GM23338 (cell line): ENCODE results near the gene SLC18A2.

Experiments used
- CREB1 ChIP-seq: fragments of 250-450 bp; sonication (Bioruptor Pico); IDR thresholded peaks from 2 replicates; pipeline ENCODE4 v1.5.0; 2020; ENCODE audit warnings: low read depth, mild to moderate bottlenecking, moderate library complexity
- ZNF114 ChIP-seq: fragments of 250-450 bp; sonication (Bioruptor Pico); IDR thresholded peaks from 2 replicates; pipeline ENCODE4 v1.5.0; 2020; ENCODE audit warnings: mild to moderate bottlenecking, moderate library complexity
- TF ChIP-seq, protein P1 (sequence below), 2 experiments: fragments of 200-600 bp in 1 of 2; sonication (generic) in 1 of 2; conservative IDR thresholded peaks; 2 replicates each; pipeline versions ENCODE4 v1.5.1 to v1.6.1; 2016 to 2017; ENCODE audit warnings: antibody characterized with exemption in 2 of 2, low read depth in 2 of 2, mild to moderate bottlenecking in 2 of 2, moderate library complexity in 1 of 2
- TF ChIP-seq, protein P2 (sequence below): IDR thresholded peaks from one replicate; pipeline ENCODE4 v1.6.1; 2018; ENCODE audit warnings: antibody characterized with exemption; ENCODE audit not compliant: unreplicated experiment

DNA sequence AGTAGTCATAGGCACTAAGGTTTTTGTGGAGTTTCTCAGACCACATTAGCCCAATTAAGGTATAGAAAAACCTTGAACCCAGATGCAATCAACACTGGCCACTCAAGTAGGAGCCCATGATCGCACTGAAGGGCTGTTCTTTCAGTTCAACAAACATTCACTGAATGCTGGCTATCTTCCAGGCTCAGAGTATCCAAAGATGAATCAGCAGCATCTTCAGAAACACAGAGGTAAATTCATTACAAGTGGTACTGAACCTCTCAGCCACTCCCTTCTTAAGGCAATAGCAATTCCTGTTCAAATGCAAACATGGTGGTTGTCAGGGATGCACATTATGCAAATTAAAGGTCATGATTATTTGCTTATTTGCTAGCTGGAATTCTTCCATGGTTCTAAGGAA is 26.5 kb upstream of the SLC18A2 start:
- TF ChIP-seq, protein P1, sequence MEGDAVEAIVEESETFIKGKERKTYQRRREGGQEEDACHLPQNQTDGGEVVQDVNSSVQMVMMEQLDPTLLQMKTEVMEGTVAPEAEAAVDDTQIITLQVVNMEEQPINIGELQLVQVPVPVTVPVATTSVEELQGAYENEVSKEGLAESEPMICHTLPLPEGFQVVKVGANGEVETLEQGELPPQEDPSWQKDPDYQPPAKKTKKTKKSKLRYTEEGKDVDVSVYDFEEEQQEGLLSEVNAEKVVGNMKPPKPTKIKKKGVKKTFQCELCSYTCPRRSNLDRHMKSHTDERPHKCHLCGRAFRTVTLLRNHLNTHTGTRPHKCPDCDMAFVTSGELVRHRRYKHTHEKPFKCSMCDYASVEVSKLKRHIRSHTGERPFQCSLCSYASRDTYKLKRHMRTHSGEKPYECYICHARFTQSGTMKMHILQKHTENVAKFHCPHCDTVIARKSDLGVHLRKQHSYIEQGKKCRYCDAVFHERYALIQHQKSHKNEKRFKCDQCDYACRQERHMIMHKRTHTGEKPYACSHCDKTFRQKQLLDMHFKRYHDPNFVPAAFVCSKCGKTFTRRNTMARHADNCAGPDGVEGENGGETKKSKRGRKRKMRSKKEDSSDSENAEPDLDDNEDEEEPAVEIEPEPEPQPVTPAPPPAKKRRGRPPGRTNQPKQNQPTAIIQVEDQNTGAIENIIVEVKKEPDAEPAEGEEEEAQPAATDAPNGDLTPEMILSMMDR (conservative IDR thresholded peaks at IDR 0.05; ENCODE audit: low read depth in 2 of 2) = no peak
- TF ChIP-seq CREB1 (CRISPR knock-in tag) (no peak), ZNF114 (CRISPR knock-in tag) (no peak)
- TF ChIP-seq, protein P2, sequence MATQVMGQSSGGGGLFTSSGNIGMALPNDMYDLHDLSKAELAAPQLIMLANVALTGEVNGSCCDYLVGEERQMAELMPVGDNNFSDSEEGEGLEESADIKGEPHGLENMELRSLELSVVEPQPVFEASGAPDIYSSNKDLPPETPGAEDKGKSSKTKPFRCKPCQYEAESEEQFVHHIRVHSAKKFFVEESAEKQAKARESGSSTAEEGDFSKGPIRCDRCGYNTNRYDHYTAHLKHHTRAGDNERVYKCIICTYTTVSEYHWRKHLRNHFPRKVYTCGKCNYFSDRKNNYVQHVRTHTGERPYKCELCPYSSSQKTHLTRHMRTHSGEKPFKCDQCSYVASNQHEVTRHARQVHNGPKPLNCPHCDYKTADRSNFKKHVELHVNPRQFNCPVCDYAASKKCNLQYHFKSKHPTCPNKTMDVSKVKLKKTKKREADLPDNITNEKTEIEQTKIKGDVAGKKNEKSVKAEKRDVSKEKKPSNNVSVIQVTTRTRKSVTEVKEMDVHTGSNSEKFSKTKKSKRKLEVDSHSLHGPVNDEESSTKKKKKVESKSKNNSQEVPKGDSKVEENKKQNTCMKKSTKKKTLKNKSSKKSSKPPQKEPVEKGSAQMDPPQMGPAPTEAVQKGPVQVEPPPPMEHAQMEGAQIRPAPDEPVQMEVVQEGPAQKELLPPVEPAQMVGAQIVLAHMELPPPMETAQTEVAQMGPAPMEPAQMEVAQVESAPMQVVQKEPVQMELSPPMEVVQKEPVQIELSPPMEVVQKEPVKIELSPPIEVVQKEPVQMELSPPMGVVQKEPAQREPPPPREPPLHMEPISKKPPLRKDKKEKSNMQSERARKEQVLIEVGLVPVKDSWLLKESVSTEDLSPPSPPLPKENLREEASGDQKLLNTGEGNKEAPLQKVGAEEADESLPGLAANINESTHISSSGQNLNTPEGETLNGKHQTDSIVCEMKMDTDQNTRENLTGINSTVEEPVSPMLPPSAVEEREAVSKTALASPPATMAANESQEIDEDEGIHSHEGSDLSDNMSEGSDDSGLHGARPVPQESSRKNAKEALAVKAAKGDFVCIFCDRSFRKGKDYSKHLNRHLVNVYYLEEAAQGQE = no peak
